COLO668 (cell line): ENCODE data around the gene VIPAS39.

Experiments used
- DNase-seq: peaks from one replicate; lab custom pipeline; 2025; ENCODE audit not compliant: unreplicated experiment; lab: John Stamatoyannopoulos, UW

VIPAS39 gene

DNA sequence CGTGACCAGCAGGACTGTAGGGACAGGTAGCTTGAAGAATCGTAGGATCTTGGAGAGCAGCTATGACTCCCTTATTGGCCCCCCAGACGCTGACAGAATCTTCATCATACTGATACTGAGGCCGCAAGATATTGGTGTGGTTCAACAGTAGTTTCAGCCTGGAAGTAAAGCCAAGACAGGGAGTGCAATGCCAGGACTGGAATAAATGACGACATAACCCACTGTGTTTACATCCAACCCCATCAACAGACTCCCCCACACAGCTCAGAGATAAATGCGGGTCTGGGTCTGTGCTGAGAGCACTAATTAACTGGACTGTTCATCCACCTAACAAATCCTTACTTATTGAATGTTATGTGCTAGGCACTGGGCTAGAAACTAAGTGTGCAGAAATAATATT is 50.7 kb downstream of the VIPAS39 start:
- DNase-seq = no peak

DNA sequence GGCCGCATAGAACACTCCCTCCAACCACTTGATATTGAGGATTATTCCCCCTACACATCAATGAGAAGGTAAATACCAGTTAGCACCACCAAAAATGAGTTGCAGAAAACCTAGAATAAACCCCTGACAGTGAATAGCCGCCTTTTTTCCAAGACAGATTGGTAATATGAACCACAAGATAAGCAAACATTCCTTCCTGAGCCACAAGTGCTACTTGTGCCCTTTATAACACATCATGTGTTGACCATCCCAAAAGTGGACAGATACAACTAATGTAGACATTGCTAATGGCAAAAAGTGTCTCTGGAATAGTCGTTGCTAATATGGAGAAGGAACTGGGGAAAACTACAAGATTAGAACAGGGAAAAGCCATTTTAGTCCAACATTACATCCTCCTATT is 51.3 kb downstream of the VIPAS39 start:
- no peak for DNase-seq

DNA sequence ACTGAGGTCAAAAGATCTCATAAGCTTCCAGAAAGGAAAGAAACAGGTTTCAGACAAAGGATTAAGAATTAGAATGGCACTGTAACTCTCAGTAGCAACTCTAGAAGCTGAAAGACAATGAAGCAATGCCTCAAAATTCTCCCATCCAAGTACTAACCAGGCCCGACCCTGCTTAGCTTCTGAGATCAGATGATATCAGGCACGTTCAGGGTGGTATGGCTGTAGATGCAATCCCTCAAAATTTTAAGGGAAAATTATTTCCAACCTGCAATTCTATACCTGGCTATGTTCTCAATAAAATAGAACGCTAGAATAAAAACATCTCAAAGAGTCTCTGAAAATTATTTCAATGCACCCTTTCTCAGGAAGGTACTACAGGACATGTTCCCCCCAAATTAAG is 53.6 kb downstream of the VIPAS39 start:
- DNase-seq = no peak

DNA sequence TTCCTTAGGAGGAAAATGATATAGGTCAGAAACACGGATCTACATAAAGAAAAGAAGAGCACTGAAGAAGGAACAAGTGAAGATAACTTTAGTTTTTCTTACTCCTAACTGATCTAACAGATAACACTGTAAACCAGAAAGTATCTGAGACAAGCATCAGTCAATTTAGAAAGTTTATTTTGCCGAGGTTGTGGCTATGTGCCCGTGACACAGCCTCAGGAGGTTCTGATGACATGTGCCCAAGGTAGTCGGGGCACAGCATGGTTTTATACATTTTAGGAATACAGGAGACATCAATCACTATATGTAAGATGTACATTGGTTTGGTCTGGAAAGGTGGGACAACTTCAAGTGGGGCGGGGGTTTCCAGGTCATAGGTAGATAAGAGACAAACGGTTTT is 57.2 kb downstream of the VIPAS39 start:
- DNase-seq = no peak

DNA sequence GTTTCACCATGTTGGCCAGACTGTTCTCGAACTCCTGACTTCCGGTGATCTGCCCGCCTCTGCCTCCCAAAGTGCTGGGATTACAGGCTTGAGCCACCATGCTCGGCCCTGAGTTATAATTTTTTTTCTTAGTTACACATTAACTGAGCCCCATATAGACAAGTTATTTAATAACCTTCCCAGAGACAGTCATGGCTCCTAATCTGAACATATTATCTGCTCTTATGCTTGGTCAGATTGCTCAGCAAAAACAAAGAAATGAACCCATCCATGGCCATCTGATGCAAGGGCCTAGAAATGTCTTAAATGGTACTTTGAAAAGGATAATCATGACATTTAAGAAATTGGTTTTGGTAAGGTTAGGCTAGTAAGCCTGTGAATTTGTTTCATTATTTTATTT is 67.2 kb downstream of the VIPAS39 start:
- no peak for DNase-seq

DNA sequence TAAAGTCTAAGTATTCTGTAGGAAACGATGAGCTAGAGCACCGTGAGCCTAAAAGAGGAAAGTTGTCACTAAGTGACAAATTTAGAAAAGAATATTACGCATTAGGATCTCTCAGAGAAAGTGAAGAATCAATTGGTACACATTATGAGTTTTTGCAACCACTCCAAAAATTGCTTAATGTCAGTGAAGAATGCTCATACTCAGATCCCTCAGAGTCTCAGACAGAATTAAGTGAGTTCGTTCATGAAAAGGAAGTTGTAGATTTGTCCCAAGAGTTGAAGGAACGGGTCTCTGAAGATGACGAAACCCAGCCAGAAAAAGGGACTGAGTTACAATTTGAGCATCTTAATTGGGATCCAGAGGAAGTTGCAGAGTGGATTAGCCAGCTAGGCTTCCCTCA is 78.7 kb downstream of the VIPAS39 start:
- DNase-seq = no peak

DNA sequence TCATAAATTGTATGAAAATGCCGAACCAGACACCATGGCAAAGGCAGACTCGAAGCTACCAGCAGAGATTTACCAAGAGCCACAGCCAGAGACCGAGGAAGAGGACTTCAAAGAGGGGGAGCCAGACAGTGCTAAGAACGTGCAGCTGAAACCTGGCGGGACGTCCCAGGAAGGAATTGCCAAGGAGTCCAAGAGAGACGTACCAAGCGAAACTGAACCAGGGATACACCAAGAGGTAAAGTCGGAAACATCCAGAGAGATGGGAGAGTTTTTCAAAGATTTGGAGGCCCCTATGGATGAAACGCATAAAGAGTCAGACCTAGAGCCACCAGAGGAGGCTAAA is 79.9 kb downstream of the VIPAS39 start:
- no peak for DNase-seq

DNA sequence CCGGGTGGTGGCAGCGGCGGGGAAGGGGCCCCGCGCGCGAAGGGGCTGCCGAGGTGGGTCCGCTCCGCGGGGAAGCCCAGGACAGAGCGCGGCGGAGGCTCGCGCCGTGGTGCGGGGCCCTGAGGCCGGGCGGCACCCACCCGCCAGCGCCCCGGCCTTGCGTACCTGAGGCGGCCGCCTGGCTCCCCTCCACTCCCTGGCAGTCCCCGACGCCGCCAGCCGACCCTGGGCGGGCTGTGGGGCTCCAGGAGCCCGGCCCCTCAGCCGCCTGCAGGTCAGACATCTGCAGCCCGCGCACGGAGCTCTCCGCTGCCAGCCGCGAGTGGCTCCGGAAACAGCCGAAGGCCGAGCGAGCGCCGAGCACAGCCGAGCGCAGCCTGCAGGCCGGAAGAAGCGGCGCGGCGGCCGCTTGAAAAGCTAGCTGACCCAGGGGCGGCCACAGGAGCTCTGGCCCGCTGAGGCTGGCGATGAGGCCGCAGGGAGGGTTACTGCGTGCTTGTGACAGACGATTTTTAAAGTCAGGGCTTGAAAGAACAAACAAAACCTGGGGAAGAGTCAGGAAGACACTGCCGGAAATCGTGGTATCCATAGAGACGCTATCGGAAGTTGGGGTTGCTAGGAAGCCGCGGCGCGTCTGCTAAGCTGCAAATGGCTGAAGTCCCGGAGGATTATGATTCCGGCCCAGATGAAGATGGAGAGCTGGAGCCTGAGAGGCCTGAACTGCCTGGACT is 80.5 kb downstream of the VIPAS39 start, which contains the start of the genes SAMD15 and TMED8:
Gene SAMD15 (plus strand): TSS at position 609 of the 731 bp plus-strand sequence. CDS start 40 bp downstream, at position 649.
Gene TMED8 (minus strand): TSS at position 324 of the 731 bp plus-strand sequence. CDS start 41 bp downstream, at position 283.
- DNase-seq = peak; percentile 90
